Muscle layer of colon (tissue), 2 donors: Measurements from ENCODE around the gene TRIP13.
"Not testable (repeated sequence)": the region's sequence is repeated elsewhere in the genome, so short reads cannot be mapped to it uniquely, and the experiment has no call there.

ENCODE experiments used
- H3K27ac ChIP-seq: one replicate; pipeline ENCODE4 v1.7.0; 2013; ENCODE audit warnings: low read depth, mild to moderate bottlenecking, low read length, moderate library complexity
- H3K27me3 ChIP-seq, 2 donors: one replicate each; pipeline ENCODE4 v1.7.0; 2013; ENCODE audit warnings: low read length in 2 of 2, mild to moderate bottlenecking in 2 of 2; ENCODE audit not compliant: insufficient read depth in 2 of 2, control insufficient read depth in 1 of 2
- H3K36me3 ChIP-seq: one replicate; pipeline ENCODE4 v1.7.0; 2013; ENCODE audit warnings: mild to moderate bottlenecking, low read length; ENCODE audit not compliant: insufficient read depth
- H3K4me1 ChIP-seq: one replicate; pipeline ENCODE4 v1.7.0; 2013; ENCODE audit warnings: mild to moderate bottlenecking, low read length; ENCODE audit not compliant: insufficient read depth
- H3K4me3 ChIP-seq, 2 donors: one replicate each; pipeline ENCODE4 v1.7.0; 2013; ENCODE audit warnings: low read length in 2 of 2, low read depth in 1 of 2, mild to moderate bottlenecking in 1 of 2, moderate library complexity in 1 of 2
- H3K9ac ChIP-seq: one replicate; pipeline ENCODE4 v1.7.0; 2013; ENCODE audit warnings: low read length
- H3K9me3 ChIP-seq: one replicate; pipeline ENCODE4 v1.7.0; 2013; ENCODE audit warnings: mild to moderate bottlenecking, low read length
- donor health status: abdominal sarcoma.
- donor health status: Adenocarcinoma of cecum.

TRIP13 gene

GRCh38 chr5:892394-893136 is at the start of gene TRIP13, which contains the start of gene BRD9:
Gene TRIP13 (plus strand): TSS chr5:892884. CDS start chr5:892999, 115 bp downstream.
Gene BRD9 (minus strand): TSS chr5:892801. CDS start chr5:892657, 144 bp downstream.
- H3K27me3 ChIP-seq = no peaks in the 10 kb centered on the region
- peak within 1 kb of the TSS; percentile 65 for H3K9ac ChIP-seq
- H3K36me3 ChIP-seq = peaks cover 27% of the 10 kb centered on the region
- peak within 1 kb of the TSS; percentile 95 for H3K27ac ChIP-seq
- peak within 1 kb of the TSS; percentile 75 to 87 for H3K4me3 ChIP-seq
- H3K9me3 ChIP-seq = no peaks in the 10 kb centered on the region
- peaks cover 16% of the 10 kb centered on the region for H3K4me1 ChIP-seq

- H3K27ac ChIP-seq, H3K4me1 ChIP-seq, H3K36me3 ChIP-seq, H3K9ac ChIP-seq, H3K9me3 ChIP-seq, H3K27me3 ChIP-seq, H3K4me3 ChIP-seq: not testable (repeated sequence)
These were observed 49.3 kb upstream of the TRIP13 start for GRCh38 chr5:843371-843770.

- H3K4me3 ChIP-seq, H3K9me3 ChIP-seq, H3K4me1 ChIP-seq, H3K27me3 ChIP-seq, H3K27ac ChIP-seq, H3K36me3 ChIP-seq, H3K9ac ChIP-seq: not testable (repeated sequence)
These were observed 48.8 kb upstream of the TRIP13 start for GRCh38 chr5:843926-844325.

- not testable (repeated sequence) for H3K4me3 ChIP-seq, H3K36me3 ChIP-seq, H3K27ac ChIP-seq, H3K9me3 ChIP-seq, H3K9ac ChIP-seq, H3K4me1 ChIP-seq, H3K27me3 ChIP-seq
These were observed 48.3 kb upstream of the TRIP13 start for GRCh38 chr5:844426-844825.

- H3K27me3 ChIP-seq = peaks cover 6 to 14% of the 10 kb centered on the region in 2 donors
- not testable (repeated sequence) for H3K4me3 ChIP-seq, H3K36me3 ChIP-seq, H3K27ac ChIP-seq, H3K9ac ChIP-seq, H3K4me1 ChIP-seq, H3K9me3 ChIP-seq
These were observed 47.5 kb upstream of the TRIP13 start for GRCh38 chr5:845031-845675.

GRCh38 chr5:845676-846601 is 46.7 kb upstream of the TRIP13 start:
- peaks cover 8 to 20% of the 10 kb centered on the region in 2 donors for H3K27me3 ChIP-seq
- H3K4me1 ChIP-seq, H3K27ac ChIP-seq, H3K9me3 ChIP-seq, H3K9ac ChIP-seq, H3K4me3 ChIP-seq, H3K36me3 ChIP-seq: not testable (repeated sequence)

DNA sequence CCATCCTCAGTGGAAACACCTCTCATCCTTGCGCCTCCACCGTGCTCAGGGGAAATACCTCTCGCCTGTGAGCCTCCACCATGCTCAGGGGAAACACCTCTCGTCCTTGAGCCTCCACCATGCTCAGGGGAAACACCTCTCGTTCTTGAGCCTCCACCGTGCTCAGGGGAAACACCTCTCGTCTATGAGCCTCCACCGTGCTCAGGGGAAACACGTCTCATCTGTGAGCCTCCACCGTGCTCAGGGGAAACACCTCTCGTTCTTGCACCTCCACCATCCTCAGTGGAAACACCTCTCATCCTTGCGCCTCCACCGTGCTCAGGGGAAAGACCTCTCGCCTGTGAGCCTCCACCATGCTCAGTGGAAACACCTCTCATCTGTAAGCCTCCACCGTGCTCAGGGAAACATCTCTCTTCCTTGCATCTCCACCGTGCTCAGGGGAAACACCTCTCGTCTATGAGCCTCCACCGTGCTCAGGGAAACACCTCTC is 46.0 kb upstream of the TRIP13 start:
- H3K4me1 ChIP-seq, H3K27ac ChIP-seq, H3K9ac ChIP-seq, H3K4me3 ChIP-seq, H3K36me3 ChIP-seq, H3K9me3 ChIP-seq: not testable (repeated sequence)
- H3K27me3 ChIP-seq = peaks cover 8 to 20% of the 10 kb centered on the region in 2 donors

DNA sequence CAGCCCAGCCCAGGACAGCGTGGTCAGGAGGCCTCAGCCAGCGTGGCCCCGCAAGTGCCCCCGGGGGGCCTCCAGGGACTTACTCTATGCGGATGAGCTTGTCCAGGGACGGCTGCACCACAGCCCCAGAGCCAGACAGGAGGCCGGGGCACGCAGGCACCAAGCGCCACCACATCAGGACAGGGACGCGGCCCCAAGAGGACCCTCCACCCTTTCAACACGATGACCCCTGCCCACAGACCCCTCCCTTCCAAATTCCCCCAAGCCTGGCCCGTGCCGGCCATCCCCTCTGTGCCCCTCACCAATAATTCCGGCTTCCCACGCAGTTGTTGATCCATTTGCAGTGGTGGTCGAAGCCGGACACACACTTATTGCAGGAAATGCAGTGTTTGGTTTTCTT is 45.5 kb upstream of the TRIP13 start:
- H3K9ac ChIP-seq = not testable (repeated sequence)

GRCh38 chr5:847736-848135 is 44.9 kb upstream of the TRIP13 start:
- not testable (repeated sequence) for H3K4me1 ChIP-seq, H3K27ac ChIP-seq, H3K4me3 ChIP-seq, H3K9ac ChIP-seq, H3K9me3 ChIP-seq, H3K36me3 ChIP-seq
- peaks cover 8 to 23% of the 10 kb centered on the region in 2 donors for H3K27me3 ChIP-seq

More for the DNA sequence above, 45.5 kb upstream of the TRIP13 start:
- peaks cover 8 to 20% of the 10 kb centered on the region in 2 donors for H3K27me3 ChIP-seq
- H3K4me3 ChIP-seq, H3K4me1 ChIP-seq, H3K9me3 ChIP-seq, H3K27ac ChIP-seq, H3K36me3 ChIP-seq: not testable (repeated sequence)

- Histone ChIP-seq H3K4me1 (no peaks in the 10 kb centered on the region), H3K9me3 (no peaks in the 10 kb centered on the region), H3K9ac (no peak overlapping the region), H3K27ac (no peak overlapping the region), H3K27me3 (peaks cover 8 to 33% of the 10 kb centered on the region in 2 donors), H3K36me3 (no peaks in the 10 kb centered on the region), H3K4me3 (no peak overlapping the region)
These were observed 44.0 kb upstream of the TRIP13 start for GRCh38 chr5:848671-849111.

DNA sequence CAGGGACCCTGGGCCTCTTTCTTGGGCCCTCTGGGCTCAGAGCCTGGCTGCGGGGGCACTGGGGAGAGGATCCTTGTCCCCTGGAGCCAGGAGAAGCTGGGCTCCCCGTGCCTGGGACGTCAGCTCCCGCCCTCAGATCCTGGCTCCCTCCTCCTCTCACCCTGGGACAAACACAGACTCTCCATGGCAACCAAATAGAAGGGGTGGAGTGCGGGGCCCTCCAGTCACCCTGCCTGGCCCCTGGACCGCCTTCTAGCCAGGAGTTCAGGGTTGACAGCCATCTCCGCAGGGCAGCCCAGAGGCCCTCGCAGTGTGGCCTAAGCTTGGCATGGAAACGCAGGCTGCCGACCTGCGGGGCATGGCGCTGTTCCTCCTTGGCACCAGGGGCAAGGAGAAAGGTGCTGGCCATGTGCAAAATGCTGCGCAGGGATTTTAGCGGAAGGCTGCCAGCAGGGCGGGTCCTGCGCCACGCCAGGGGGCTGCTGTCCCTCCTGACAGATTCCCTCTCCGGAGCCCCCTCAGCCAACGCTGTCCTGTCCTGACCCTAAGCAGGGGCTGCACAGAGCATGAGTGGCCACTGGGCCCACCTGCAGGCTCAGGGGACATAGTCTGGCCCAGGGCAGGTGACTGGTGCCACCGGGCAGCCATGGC is 42.9 kb upstream of the TRIP13 start:
- no peaks in the 10 kb centered on the region for H3K9me3 ChIP-seq
- H3K4me3 ChIP-seq = peak overlapping the region in 1 of 2 donors; percentile 23
- no peak overlapping the region for H3K9ac ChIP-seq
- no peaks in the 10 kb centered on the region for H3K4me1 ChIP-seq
- no peak overlapping the region for H3K27ac ChIP-seq
- no peaks in the 10 kb centered on the region for H3K36me3 ChIP-seq
- H3K27me3 ChIP-seq = peaks cover 8 to 34% of the 10 kb centered on the region in 2 donors
